PC-3 (cell line): ENCODE results near the gene CD58. TPM values are rescaled to one million over a fixed set of nuclear protein-coding genes. Genes with fewer than 3 reads are reported as not detected.

Source experiments
- ATAC-seq: fragments of 200-7000 bp; cut with Tn5 transposase; 2 replicates; pipeline ENCODE4 v1.9.1; 2020; ENCODE audit warnings: mild to moderate bottlenecking, moderate library complexity
- BruUV-seq: library from RNA; stranded (reverse); fragments of 400-500 nt; replicated peaks from 2 replicates; lab custom pipeline; 2021; lab: Mats Ljungman, UMichigan
- CTCF ChIA-PET: fragments of 300-600 bp; sonication (Branson Sonifier 250); formaldehyde crosslinking; loops from one replicate; lab custom pipeline; 2022; ENCODE audit warnings: antibody characterized with exemption; lab: Charles Lee
- POLR2A ChIA-PET: fragments of 300-600 bp; sonication (Branson Sonifier 250); formaldehyde crosslinking; loops from one replicate; lab custom pipeline; 2022; ENCODE audit warnings: antibody characterized with exemption; ENCODE audit not compliant: unreplicated experiment; lab: Charles Lee
- DNase-seq: peaks from one replicate; pipeline ENCODE4 v3.0.0-alpha.2; 2015
- H2AFZ ChIP-seq: fragments of 300-600 bp; sonication (generic); 2 replicates; pipeline ENCODE4 v1.6.0; 2016; ENCODE audit warnings: antibody characterized with exemption, low read length
- H3F3A ChIP-seq: fragments of 300-600 bp; sonication (generic); one replicate; pipeline ENCODE4 v1.6.0; 2017; ENCODE audit warnings: antibody characterized with exemption, low read length, control low read depth, mild to moderate bottlenecking; ENCODE audit not compliant: unreplicated experiment
- H3K27ac ChIP-seq: fragments of 300-600 bp; sonication (generic); 2 replicates; pipeline ENCODE4 v1.5.1; 2016; ENCODE audit warnings: mild to moderate bottlenecking, low read length
- H3K27me3 ChIP-seq: fragments of 300-600 bp; sonication (generic); 2 replicates; pipeline ENCODE4 v1.6.1; 2016; ENCODE audit warnings: low read length, mixed read lengths
- H3K36me3 ChIP-seq: fragments of 300-600 bp; sonication (generic); 2 replicates; pipeline ENCODE4 v1.6.1; 2016; ENCODE audit warnings: low read depth, mixed run types, low read length, mixed read lengths
- H3K4me1 ChIP-seq: fragments of 300-600 bp; sonication (generic); 2 replicates; pipeline ENCODE4 v1.5.1; 2016; ENCODE audit warnings: low read length; ENCODE audit not compliant: insufficient read depth
- H3K4me2 ChIP-seq: fragments of 300-600 bp; sonication (generic); 2 replicates; pipeline ENCODE4 v1.6.0; 2016; ENCODE audit warnings: low read length
- H3K4me3 ChIP-seq: fragments of 300-600 bp; sonication (generic); 2 replicates; pipeline ENCODE4 v1.5.1; 2016; ENCODE audit warnings: mild to moderate bottlenecking, low read length, mixed read lengths
- H3K79me2 ChIP-seq: fragments of 300-600 bp; sonication (generic); 2 replicates; pipeline ENCODE4 v1.6.1; 2017; ENCODE audit warnings: low read length, mixed read lengths
- H3K9ac ChIP-seq: fragments of 300-600 bp; sonication (generic); 2 replicates; pipeline ENCODE4 v1.6.0; 2016; ENCODE audit warnings: mild to moderate bottlenecking, low read length
- H3K9me2 ChIP-seq: fragments of 300-600 bp; sonication (generic); replicated peaks from 2 replicates; pipeline ENCODE4 v1.6.1; 2016; ENCODE audit warnings: mixed run types, low read length, mixed read lengths
- H3K9me3 ChIP-seq: fragments of 300-600 bp; sonication (generic); 2 replicates; pipeline ENCODE4 v1.6.1; 2016; ENCODE audit warnings: low read length, mixed read lengths
- H4K20me1 ChIP-seq: fragments of 300-600 bp; sonication (generic); 2 replicates; pipeline ENCODE4 v1.6.1; 2016; ENCODE audit warnings: low read length, mixed read lengths
- EZH2 ChIP-seq: fragments of 300-600 bp; sonication (generic); IDR thresholded peaks from one replicate; pipeline ENCODE4 v1.6.1; 2017; ENCODE audit warnings: antibody characterized with exemption, mild to moderate bottlenecking, low read length; ENCODE audit not compliant: unreplicated experiment
- EZH2phosphoT487 ChIP-seq: fragments of 300-600 bp; sonication (generic); IDR thresholded peaks from 2 replicates; pipeline ENCODE4 v1.6.1; 2018; ENCODE audit warnings: mild to moderate bottlenecking, antibody characterized with exemption, low read length, borderline replicate concordance
- intact Hi-C: fragments of 100-400 bp; cut with micrococcal nuclease; formaldehyde crosslinking; loops from 2 replicates; pipeline ENCODE4 v1.9.0; 2023
- total RNA-seq: library from RNA; depleted of rRNA; stranded (reverse); fragments of >200 nt; gene quantifications from 2 replicates; pipeline ENCODE4 v1.2.3, GENCODE V29; 2014
- TF ChIP-seq, protein P1 (sequence below): fragments of 300-600 bp; sonication (generic); conservative IDR thresholded peaks from 2 replicates; pipeline ENCODE4 v1.5.1; 2017; ENCODE audit warnings: antibody characterized with exemption, low read depth, mild to moderate bottlenecking, low read length

CD58 gene
- total RNA-seq, 1 experiment from 2014 or later = 26.9 TPM

DNA sequence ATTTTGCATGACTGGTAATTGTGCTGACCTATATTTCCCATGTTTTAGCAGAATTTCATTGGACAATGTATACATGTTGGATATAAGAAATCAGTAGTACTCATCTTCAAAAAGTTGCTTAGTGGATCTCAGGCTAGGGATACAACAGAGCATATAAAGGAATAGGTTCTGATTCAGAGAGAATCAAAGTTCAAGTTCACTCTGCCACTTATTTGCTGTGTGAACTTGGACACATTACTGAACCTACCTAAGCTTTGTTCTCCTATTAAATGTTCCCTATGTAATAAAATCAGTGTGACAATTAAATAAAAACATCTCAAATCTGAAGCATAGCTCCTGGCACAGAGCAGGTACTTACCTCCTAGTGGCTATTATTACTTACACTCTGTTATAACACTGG, 9.3 kb downstream of the CD58 start:
- H3K4me3 ChIP-seq = no peak overlapping the region
- POLR2A ChIA-PET = no interaction called here
- DNase-seq (no peak), ATAC-seq (no peak)
- no peaks in the 10 kb centered on the region for H3K9me2 ChIP-seq
- no peak overlapping the region for H3K27ac ChIP-seq
- no peaks in the 10 kb centered on the region for H3K9me3 ChIP-seq
- no peak for TF ChIP-seq EZH2phosphoT487
- TF ChIP-seq, protein P1, sequence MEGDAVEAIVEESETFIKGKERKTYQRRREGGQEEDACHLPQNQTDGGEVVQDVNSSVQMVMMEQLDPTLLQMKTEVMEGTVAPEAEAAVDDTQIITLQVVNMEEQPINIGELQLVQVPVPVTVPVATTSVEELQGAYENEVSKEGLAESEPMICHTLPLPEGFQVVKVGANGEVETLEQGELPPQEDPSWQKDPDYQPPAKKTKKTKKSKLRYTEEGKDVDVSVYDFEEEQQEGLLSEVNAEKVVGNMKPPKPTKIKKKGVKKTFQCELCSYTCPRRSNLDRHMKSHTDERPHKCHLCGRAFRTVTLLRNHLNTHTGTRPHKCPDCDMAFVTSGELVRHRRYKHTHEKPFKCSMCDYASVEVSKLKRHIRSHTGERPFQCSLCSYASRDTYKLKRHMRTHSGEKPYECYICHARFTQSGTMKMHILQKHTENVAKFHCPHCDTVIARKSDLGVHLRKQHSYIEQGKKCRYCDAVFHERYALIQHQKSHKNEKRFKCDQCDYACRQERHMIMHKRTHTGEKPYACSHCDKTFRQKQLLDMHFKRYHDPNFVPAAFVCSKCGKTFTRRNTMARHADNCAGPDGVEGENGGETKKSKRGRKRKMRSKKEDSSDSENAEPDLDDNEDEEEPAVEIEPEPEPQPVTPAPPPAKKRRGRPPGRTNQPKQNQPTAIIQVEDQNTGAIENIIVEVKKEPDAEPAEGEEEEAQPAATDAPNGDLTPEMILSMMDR = no peak
- no peak for TF ChIP-seq EZH2
- no peaks in the 10 kb centered on the region for H3K36me3 ChIP-seq
- no TSS peak for BruUV-seq
- H3K79me2 ChIP-seq = peaks cover 94% of the 10 kb centered on the region
- H3K9ac ChIP-seq = no peak overlapping the region
- intact Hi-C loops = no loop called here
- CTCF ChIA-PET = no interaction called here
- H3K4me1 ChIP-seq = peaks cover 13% of the 10 kb centered on the region
- no peaks in the 10 kb centered on the region for H3K27me3 ChIP-seq
- H3F3A ChIP-seq = no peaks in the 10 kb centered on the region
- no peaks in the 10 kb centered on the region for H4K20me1 ChIP-seq
- no peak overlapping the region for H3K4me2 ChIP-seq
- H2AFZ ChIP-seq = no peak overlapping the region

DNA sequence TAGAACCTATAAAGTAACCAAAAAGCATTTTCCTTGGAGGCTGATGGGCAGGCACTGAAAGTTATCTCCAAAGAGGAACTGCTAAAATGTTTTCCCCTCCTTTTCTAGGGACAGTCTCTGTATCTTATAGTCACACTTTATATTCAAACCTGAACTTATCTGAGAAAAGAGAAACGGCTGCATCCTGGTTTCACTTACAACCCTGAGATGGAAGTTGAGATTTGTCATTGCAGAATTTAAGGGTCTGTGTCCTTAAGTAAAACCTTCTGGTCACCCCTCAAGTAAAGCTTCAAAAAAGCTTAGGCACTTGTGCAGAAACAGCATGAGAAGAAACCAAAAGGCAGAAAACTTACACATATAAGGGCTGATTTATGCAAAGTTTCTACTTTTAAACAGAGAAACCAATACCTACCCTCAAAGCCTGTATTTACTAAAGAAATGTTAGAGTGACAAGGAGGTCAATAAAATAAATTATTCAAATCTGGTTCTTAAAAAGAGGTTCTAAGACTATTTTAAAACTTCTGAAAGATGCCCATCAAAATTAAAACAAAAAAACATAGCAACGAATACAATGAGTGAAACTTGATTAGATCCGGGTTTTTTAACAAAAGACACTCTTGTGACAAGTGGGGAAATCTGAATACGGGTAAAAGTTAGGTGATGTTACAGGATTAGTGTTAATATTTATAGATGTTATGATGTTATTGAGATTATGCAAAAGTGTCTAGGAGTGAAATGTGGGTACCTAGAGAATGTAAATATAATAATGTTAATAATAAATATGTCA, 9.9 kb downstream of the CD58 start:
- ATAC-seq (no peak), DNase-seq (no peak)
- no peak overlapping the region for H3K27ac ChIP-seq
- ChIA-PET CTCF (no interaction called here), POLR2A (no interaction called here)
- no peaks in the 10 kb centered on the region for H3K36me3 ChIP-seq
- H3K27me3 ChIP-seq = no peaks in the 10 kb centered on the region
- no peak overlapping the region for H3K4me2 ChIP-seq
- H3K9me2 ChIP-seq = no peaks in the 10 kb centered on the region
- H4K20me1 ChIP-seq = no peaks in the 10 kb centered on the region
- H3K9ac ChIP-seq = no peak overlapping the region
- TF ChIP-seq EZH2phosphoT487 = no peak
- no TSS peak for BruUV-seq
- no peak overlapping the region for H2AFZ ChIP-seq
- H3K4me1 ChIP-seq = peaks cover 13% of the 10 kb centered on the region
- intact Hi-C loops = no loop called here
- H3F3A ChIP-seq = no peaks in the 10 kb centered on the region
- peaks cover 88% of the 10 kb centered on the region for H3K79me2 ChIP-seq
- H3K9me3 ChIP-seq = no peaks in the 10 kb centered on the region
- no peak overlapping the region for H3K4me3 ChIP-seq

DNA sequence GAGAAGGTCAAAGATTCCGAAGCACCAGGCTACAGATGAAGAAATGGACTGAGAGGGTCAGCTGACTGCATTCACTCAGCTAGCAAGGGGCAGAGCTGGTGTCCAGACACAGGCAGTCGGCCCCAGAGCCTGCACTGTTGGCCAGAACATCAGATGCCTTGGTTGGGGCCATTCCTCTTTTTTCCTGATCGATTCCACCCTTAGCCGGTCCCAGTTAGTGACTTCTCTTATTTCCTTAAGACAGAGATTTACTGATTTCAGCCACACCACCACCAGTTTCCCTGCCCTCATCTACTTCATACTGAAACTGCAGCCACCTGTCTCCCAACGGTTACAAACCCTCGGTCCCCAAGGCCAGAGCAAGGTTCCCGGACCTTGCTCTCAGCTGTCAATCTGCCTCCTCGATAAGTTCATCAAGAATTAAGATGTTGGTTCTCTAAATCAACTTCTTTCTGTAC, 11.5 kb downstream of the CD58 start:
- CTCF ChIA-PET = no interaction called here
- ATAC-seq (no peak), DNase-seq (no peak)
- Histone ChIP-seq H3K9me3 (no peaks in the 10 kb centered on the region), H4K20me1 (no peaks in the 10 kb centered on the region), H3K27ac (no peak overlapping the region), H3K9me2 (no peaks in the 10 kb centered on the region), H2AFZ (no peak overlapping the region), H3K4me2 (no peak overlapping the region), H3K27me3 (no peaks in the 10 kb centered on the region), H3K36me3 (no peaks in the 10 kb centered on the region), H3K4me1 (peaks cover 24% of the 10 kb centered on the region), H3K79me2 (peaks cover 86% of the 10 kb centered on the region), H3K4me3 (no peak overlapping the region), H3F3A (no peaks in the 10 kb centered on the region), H3K9ac (no peak overlapping the region)
- no peak for TF ChIP-seq EZH2
- no peak for TF ChIP-seq EZH2phosphoT487
- TF ChIP-seq, protein P1 = no peak
- POLR2A ChIA-PET = no interaction called here
- intact Hi-C loops = no loop called here
- no TSS peak for BruUV-seq
